Kidney epithelial cell (primary cell): ENCODE data around the gene LRRC74B. TPM values are rescaled to one million over a fixed set of nuclear protein-coding genes. Genes with fewer than 3 reads are reported as not detected.

Source experiments
- DNase-seq: peaks from one replicate; pipeline ENCODE4 v3.0.0-alpha.2; 2010; ENCODE audit warnings: low read depth
- H3K27me3 ChIP-seq: 2 replicates; pipeline ENCODE4 v1.6.0; 2011; ENCODE audit warnings: low read length; ENCODE audit not compliant: control insufficient read depth, insufficient read depth
- H3K36me3 ChIP-seq: 2 replicates; pipeline ENCODE4 v1.5.1; 2011; ENCODE audit warnings: low read length; ENCODE audit not compliant: control insufficient read depth, insufficient read depth
- H3K4me3 ChIP-seq: 2 replicates; pipeline ENCODE4 v1.5.1; 2011; ENCODE audit warnings: low read depth, mild to moderate bottlenecking, control low read depth, low read length
- CTCF ChIP-seq: IDR thresholded peaks from 2 replicates; pipeline ENCODE4 v1.5.1; 2011; ENCODE audit warnings: mild to moderate bottlenecking, moderate library complexity, low read length, control low read depth, inconsistent platforms; ENCODE audit not compliant: insufficient read depth, poor library complexity, severe bottlenecking
- total RNA-seq: library from RNA; depleted of rRNA; stranded (reverse); fragments of >200 nt; gene quantifications from 2 replicates; pipeline ENCODE4 v1.2.3, GENCODE V29; 2015

LRRC74B gene
- total RNA-seq, 1 donor from 2014 or later = not detected

- no peak for TF ChIP-seq CTCF
- peaks cover 4% of the 10 kb centered on the region for H3K27me3 ChIP-seq
- H3K36me3 ChIP-seq = no peaks in the 10 kb centered on the region
- DNase-seq = no peak
- H3K4me3 ChIP-seq = no peak overlapping the region
These were observed 19.4 kb downstream of the LRRC74B start for GRCh38 chr22:21064917-21065864.

DNA sequence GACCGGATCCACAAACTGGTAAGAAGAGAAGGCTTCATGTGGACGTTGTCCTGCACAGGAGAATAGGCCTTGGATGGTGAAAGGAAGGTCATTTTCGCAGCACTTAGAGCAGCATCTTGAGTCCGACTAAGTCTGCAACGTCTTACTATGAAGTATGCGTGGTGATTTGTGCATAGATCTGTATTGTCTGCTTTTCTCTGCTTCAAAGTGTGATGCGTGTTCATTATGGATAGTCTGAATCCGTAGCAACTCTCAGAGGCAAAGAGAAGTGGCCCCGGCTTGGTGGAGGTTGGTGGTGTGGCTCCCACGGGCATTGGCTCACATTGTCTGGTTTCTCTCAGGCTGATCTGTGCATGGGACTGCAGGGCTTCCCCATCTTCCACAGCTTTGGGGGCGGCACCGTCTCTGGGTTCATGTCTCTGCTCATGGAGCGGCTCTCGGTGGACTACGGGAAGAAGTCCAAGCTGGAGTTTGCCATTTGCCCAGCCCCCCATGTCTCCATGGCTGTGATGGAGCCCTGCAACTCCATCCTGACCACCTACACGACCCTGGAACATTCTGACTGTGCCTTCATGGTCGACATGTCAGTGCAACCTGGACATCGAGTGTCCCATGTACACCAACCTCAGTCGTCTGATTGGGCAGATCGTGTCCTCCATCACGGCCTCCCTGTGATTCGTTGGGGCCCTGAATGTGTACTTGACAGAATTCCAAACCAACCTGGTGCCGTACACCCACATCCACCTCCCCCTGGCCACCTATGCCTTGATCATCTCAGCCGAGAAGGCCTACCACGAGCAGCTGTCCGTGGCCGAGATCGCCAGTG is 21.5 kb downstream of the LRRC74B start:
- Histone ChIP-seq H3K27me3 (peaks cover 4% of the 10 kb centered on the region), H3K36me3 (no peaks in the 10 kb centered on the region), H3K4me3 (no peak overlapping the region)
- TF ChIP-seq CTCF = no peak
- no peak for DNase-seq

DNA sequence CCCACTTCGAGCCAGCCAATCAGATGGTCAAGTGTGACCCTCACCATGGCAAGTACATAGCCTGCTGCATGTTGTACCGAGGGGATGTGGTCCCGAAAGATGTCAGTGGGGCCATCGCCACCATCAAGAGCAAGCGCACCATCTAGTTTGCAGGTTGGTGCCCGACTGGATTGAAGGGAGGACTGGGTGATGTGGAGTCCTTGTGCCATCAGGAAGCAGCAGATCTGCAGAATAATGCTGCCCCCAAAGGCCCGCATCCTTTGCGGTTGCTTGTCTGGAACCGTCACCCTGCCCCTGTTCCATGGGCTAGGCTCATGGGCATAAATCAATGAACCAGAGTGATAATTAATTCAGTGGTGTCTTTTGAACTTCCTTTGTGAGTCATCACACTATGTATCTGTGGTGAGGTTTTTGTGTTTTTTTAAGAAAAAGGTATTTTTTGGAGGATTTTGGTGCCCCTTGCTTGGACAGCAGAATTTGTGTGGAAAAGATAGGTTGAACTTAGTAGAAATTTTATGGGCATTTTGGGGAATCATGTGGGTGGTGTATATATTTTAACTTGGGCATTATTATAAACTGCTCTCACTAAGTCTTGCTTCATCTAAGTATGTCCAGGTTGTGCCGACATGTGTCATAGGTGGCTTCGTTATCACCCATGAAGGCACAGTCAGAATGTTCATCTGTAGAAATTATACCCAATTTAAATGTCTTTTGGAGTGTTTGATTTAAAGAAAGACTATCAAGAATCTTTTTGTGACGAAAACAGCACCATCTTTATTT is 22.3 kb downstream of the LRRC74B start:
- peaks cover 4% of the 10 kb centered on the region for H3K27me3 ChIP-seq
- H3K36me3 ChIP-seq = no peaks in the 10 kb centered on the region
- TF ChIP-seq CTCF = no peak
- no peak for DNase-seq
- no peak overlapping the region for H3K4me3 ChIP-seq

- Histone ChIP-seq H3K36me3 (no peaks in the 10 kb centered on the region), H3K27me3 (peaks cover 4% of the 10 kb centered on the region), H3K4me3 (no peak overlapping the region)
- DNase-seq = no peak
- no peak for TF ChIP-seq CTCF
These were observed 23.0 kb downstream of the LRRC74B start for GRCh38 chr22:21068681-21069276.

DNA sequence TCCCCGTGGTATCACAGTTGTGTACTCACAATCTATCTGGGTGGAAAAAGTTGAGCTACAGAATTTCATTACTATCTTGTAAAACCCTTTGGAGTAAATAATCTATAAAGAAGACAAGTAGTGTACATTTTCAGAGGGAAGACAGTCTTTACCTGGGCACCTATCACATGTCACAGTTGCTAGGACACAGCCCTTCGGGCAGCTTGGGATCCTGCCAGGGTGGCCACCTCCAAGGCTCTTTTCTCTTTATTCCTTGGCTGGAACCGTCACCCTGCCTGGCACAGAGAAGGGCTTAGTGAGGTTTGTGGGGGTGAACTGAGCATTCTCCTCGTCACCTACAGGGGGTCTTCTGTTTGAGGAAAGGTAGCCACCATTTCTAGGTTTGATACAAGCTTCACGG is 23.6 kb downstream of the LRRC74B start:
- TF ChIP-seq CTCF = no peak
- no peak for DNase-seq
- Histone ChIP-seq H3K4me3 (no peak overlapping the region), H3K36me3 (no peaks in the 10 kb centered on the region), H3K27me3 (peaks cover 4% of the 10 kb centered on the region)
